NCI-H2227 treated with DMSO at 0.1 percent for 48 hours (cell line): ENCODE measurements around the gene TBC1D22A.
"Not testable (repeated sequence)": the region's sequence is repeated elsewhere in the genome, so short reads cannot be mapped to it uniquely, and the experiment has no call there.

ENCODE experiments used
- DNase-seq: peaks from one replicate; lab custom pipeline; 2025; lab: John Stamatoyannopoulos, UW

The TBC1D22A gene

GRCh38 chr22:47124451-47124881 is 362.0 kb downstream of the TBC1D22A start:
- no peak for DNase-seq

GRCh38 chr22:47124961-47125360 is 362.5 kb downstream of the TBC1D22A start:
- no peak for DNase-seq

GRCh38 chr22:47125603-47126002 is 363.2 kb downstream of the TBC1D22A start:
- no peak for DNase-seq

GRCh38 chr22:47126344-47126811 is 363.9 kb downstream of the TBC1D22A start:
- no peak for DNase-seq

- DNase-seq, result no peak
Observed at GRCh38 chr22:47127441-47127871, 365.0 kb downstream of the TBC1D22A start.

GRCh38 chr22:47128216-47128615 is 365.8 kb downstream of the TBC1D22A start:
- no peak for DNase-seq

GRCh38 chr22:47128622-47129215 is 366.3 kb downstream of the TBC1D22A start:
- DNase-seq, result no peak

- no peak for DNase-seq
Observed at GRCh38 chr22:47129902-47130635, 367.6 kb downstream of the TBC1D22A start.

- no peak for DNase-seq
Observed at GRCh38 chr22:47130883-47131631, 368.6 kb downstream of the TBC1D22A start.

- no peak for DNase-seq
Observed at GRCh38 chr22:47131632-47132427, 369.4 kb downstream of the TBC1D22A start.

GRCh38 chr22:47132428-47132825 is 370.0 kb downstream of the TBC1D22A start:
- no peak for DNase-seq

GRCh38 chr22:47133061-47133969 is 370.9 kb downstream of the TBC1D22A start:
- no peak for DNase-seq

- DNase-seq, result no peak
Observed at GRCh38 chr22:47134222-47134621, 371.8 kb downstream of the TBC1D22A start.

GRCh38 chr22:47135338-47135737 is 372.9 kb downstream of the TBC1D22A start:
- no peak for DNase-seq

- no peak for DNase-seq
Observed at GRCh38 chr22:47136050-47136449, 373.6 kb downstream of the TBC1D22A start.

- DNase-seq, result no peak
Observed at GRCh38 chr22:47136671-47137070, 374.2 kb downstream of the TBC1D22A start.

- no peak for DNase-seq
Observed at GRCh38 chr22:47139013-47139789, 376.8 kb downstream of the TBC1D22A start.

GRCh38 chr22:47139790-47140119 is 377.3 kb downstream of the TBC1D22A start:
- no peak for DNase-seq

- DNase-seq, result not testable (repeated sequence)
Observed at GRCh38 chr22:47140975-47141374, 378.5 kb downstream of the TBC1D22A start.

GRCh38 chr22:47142427-47143046 is 380.1 kb downstream of the TBC1D22A start:
- DNase-seq, result no peak
